ENCODE data around the gene STX8.

- no peak for TF ChIP-seq GATA2 (IDR thresholded peaks at IDR 0.05; ENCODE audit: low read depth, low read length)
- TF ChIP-seq GATA3 (IDR thresholded peaks at IDR 0.05; ENCODE audit: low read depth, low read length) = no peak
Measured at GRCh38 chr17:9294661-9295210, 280.9 kb downstream of the STX8 start.

Data from SH-SY5Y (cell line).